SU-DHL-6 (cell line): ENCODE results near the gene HIF3A.

Experiments used
- CTCF ChIP-seq: fragments of 200-600 bp; sonication (generic); IDR thresholded peaks from one replicate; pipeline ENCODE4 v1.5.1; 2017; ENCODE audit warnings: antibody characterized with exemption, mild to moderate bottlenecking, low read length, moderate library complexity; ENCODE audit not compliant: insufficient read depth, poor library complexity, severe bottlenecking
- EZH2phosphoT487 ChIP-seq: fragments of 200-600 bp; sonication (generic), shearing (Covaris generic); conservative IDR thresholded peaks from 2 replicates; pipeline ENCODE4 v1.6.1; 2018; ENCODE audit warnings: mild to moderate bottlenecking, antibody characterized with exemption, low read length, moderate library complexity, mixed read lengths

DNA sequence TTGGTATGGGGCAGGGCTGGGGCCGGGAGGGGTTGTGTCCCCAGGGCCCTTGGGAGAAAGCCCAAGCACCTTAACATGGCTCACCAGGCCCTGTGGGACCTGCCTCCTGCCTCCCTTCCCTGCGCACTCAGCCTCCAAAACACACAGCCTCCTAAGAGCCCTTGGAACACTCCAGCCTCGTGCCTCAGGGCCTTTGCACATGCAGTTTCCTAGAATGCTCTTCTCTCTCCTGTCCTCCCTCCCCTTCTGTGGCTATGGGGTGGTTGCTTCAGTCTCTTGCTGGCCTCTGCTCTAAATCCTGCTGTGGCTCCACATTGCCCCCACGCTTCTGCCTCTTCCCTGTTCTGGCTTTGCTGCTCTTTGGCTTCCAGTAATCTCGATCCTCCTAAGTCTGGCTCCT, 23.7 kb downstream of the HIF3A start:
- TF ChIP-seq CTCF = no peak
- no peak for TF ChIP-seq EZH2phosphoT487
